Endothelial cell of umbilical vein (primary cell): ENCODE measurements around the gene KRT86.
"Not testable (repeated sequence)": the region's sequence is repeated elsewhere in the genome, so short reads cannot be mapped to it uniquely, and the experiment has no call there.

Experiments
- EZH2 ChIP-seq: IDR thresholded peaks from 2 replicates; pipeline ENCODE4 v1.6.1; 2012; ENCODE audit warnings: borderline replicate concordance, low read depth, mild to moderate bottlenecking, moderate library complexity, low read length, inconsistent platforms; ENCODE audit not compliant: severe bottlenecking
- JUN ChIP-seq: IDR thresholded peaks from 2 replicates; pipeline ENCODE4 v1.6.1; 2011; ENCODE audit warnings: borderline replicate concordance, low read depth; ENCODE audit not compliant: insufficient read length, insufficient read depth
- POLR2AphosphoS5 ChIP-seq: IDR thresholded peaks from 2 replicates; pipeline ENCODE4 v1.6.1; 2012; ENCODE audit warnings: low read depth, mild to moderate bottlenecking, control low read depth, low read length, moderate library complexity; ENCODE audit not compliant: insufficient read depth
- TF ChIP-seq, protein P1 (sequence below), 2 donors: IDR thresholded peaks; 1 replicate in 1 of 2; 2 replicates in 1 of 2; pipeline ENCODE4 v1.5.1; 2011; ENCODE audit warnings: low read length in 2 of 2, mild to moderate bottlenecking in 2 of 2, moderate library complexity in 2 of 2, control low read depth in 1 of 2, inconsistent platforms in 1 of 2, low read depth in 1 of 2; ENCODE audit not compliant: insufficient read depth in 1 of 2; ENCODE audit errors: extremely low read depth in 1 of 2
- TF ChIP-seq, protein P2 (sequence below): IDR thresholded peaks from 2 replicates; pipeline ENCODE4 v1.6.1; 2011; ENCODE audit not compliant: insufficient read depth, insufficient read length

DNA sequence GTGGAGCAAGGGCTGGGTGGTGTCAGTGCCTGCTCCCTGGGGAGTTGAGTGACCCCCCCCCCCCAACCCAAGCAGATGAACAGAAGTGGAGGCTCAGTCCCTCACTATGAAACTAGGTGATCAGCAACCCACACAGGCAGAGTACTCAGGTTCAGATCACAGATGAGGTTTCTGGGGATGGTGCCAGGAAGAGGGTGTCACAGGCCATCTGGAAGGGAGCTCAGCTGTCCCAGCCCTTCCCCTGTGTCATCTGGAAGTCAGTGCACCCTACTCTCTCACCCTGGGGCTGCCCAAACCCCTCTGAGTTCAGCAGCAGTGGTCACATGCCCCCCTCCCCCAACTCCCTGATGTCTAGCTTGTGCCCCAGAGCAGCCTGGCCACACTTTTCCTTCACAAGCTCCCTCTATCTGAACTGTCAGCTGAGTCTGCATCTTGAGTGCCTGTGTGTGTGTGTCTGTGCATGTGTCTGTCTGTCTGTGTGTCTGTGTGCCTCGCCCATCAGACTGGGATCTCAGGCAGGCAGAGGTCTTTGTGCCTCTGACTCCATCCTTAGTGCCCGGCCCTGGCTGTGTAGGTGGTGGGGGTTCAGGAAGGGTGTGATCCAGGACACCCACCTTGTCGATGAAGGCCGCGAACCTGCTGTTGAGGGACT is 16.2 kb downstream of the KRT86 start:
- TF ChIP-seq, protein P1, sequence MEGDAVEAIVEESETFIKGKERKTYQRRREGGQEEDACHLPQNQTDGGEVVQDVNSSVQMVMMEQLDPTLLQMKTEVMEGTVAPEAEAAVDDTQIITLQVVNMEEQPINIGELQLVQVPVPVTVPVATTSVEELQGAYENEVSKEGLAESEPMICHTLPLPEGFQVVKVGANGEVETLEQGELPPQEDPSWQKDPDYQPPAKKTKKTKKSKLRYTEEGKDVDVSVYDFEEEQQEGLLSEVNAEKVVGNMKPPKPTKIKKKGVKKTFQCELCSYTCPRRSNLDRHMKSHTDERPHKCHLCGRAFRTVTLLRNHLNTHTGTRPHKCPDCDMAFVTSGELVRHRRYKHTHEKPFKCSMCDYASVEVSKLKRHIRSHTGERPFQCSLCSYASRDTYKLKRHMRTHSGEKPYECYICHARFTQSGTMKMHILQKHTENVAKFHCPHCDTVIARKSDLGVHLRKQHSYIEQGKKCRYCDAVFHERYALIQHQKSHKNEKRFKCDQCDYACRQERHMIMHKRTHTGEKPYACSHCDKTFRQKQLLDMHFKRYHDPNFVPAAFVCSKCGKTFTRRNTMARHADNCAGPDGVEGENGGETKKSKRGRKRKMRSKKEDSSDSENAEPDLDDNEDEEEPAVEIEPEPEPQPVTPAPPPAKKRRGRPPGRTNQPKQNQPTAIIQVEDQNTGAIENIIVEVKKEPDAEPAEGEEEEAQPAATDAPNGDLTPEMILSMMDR (IDR thresholded peaks at IDR 0.05; ENCODE audit: extremely low read depth in 1 of 2, insufficient read depth in 1 of 2, low read depth in 1 of 2, low read length in 2 of 2), result not testable (repeated sequence)
- not testable (repeated sequence) for TF ChIP-seq EZH2, JUN, POLR2AphosphoS5
- TF ChIP-seq, protein P2, sequence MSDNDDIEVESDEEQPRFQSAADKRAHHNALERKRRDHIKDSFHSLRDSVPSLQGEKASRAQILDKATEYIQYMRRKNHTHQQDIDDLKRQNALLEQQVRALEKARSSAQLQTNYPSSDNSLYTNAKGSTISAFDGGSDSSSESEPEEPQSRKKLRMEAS, result not testable (repeated sequence)
